GM12892 (cell line): ENCODE results near the gene TM7SF3.

Experiments
- POLR2A ChIP-seq: IDR thresholded peaks from 2 replicates; pipeline ENCODE4 v1.6.1; 2011; ENCODE audit warnings: low read depth, low read length, control low read depth
- POLR2AphosphoS5 ChIP-seq: IDR thresholded peaks from 2 replicates; pipeline ENCODE4 v1.6.1; 2011; ENCODE audit warnings: low read depth, low read length, control low read depth
- TAF1 ChIP-seq: IDR thresholded peaks from 2 replicates; pipeline ENCODE4 v1.6.1; 2011; ENCODE audit warnings: low read depth, mild to moderate bottlenecking, control low read depth, low read length, borderline replicate concordance

- no peak for TF ChIP-seq POLR2A
- TF ChIP-seq TAF1, result no peak
- no peak for TF ChIP-seq POLR2AphosphoS5
These were observed 78.4 kb downstream of the TM7SF3 start for GRCh38 chr12:26935636-26936378.
